Measurements from ENCODE around the gene FRK. TPM values are rescaled to one million over a fixed set of nuclear protein-coding genes. Genes with fewer than 3 reads are reported as not detected.
A peak's percentile ranks its signal among the peaks of the same experiment; 100 is the strongest.

FRK gene
- total RNA-seq, 3 donors from 2014 or later: 8.0 to 25.8 (median 23.2) TPM

DNA sequence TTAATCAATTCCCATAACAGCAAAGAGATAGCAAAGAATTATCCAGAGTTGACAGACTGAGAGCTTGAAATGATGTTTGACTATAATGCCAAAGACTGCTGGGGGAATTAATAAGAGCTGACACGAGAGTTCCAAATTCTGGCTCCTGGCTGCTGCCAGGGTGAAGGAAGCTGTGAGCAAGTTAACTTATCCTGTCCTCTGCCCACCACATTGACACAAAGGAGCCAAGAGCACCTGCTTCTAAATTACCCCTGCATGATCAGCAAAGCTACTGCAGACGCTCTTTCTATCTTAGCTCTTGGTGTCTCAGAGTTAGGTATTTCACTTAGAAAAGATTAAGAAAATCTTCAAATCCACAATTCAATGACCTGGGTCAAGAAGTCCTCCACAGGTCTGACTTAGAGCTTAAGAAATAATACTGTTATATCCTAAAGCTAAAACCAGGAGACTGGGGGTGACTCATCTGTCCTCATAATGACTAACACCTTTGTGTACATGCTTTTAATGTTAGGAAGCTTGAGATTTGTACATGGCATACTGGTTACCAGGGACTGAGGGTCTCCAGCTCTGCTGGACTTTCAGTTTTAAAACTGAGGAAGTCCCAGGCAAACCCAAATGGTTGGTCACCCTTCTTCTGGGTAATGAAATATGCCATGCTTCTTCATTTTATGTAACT, 13.2 kb upstream of the FRK start:
- ATAC-seq: no peak

DNA sequence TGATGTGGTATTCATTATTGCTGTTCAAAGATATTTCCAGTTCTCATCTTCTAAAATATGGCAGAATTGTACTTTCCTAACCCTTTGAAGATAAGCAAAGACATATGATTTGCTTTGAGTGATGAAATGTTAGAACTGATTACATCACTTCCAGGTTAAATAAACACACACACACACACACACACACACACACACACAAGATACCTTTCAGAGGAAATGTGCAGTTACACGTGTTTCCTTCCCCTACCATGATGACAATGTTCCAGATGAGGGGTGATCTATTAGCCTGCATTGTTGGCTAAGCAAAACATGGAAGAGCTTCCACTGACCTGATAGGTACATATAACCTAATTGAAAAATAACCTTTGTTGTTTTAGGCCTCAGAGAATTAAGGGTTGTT, 11.7 kb upstream of the FRK start:
- ATAC-seq: no peak
- intact Hi-C loops (cut with DNase I, micrococcal nuclease): no loop called here

More for the DNA sequence above, 13.2 kb upstream of the FRK start:
- Histone ChIP-seq H3K36me3 (ENCODE audit: low read depth) (no peaks in the 10 kb centered on the region), H3K9me3 (no peaks in the 10 kb centered on the region), H3K4me1 (ENCODE audit: low read depth) (no peaks in the 10 kb centered on the region), H3K4me3 (no peak overlapping the region)
- intact Hi-C loops (cut with DNase I, micrococcal nuclease): no loop called here
- TF ChIP-seq, protein P1, sequence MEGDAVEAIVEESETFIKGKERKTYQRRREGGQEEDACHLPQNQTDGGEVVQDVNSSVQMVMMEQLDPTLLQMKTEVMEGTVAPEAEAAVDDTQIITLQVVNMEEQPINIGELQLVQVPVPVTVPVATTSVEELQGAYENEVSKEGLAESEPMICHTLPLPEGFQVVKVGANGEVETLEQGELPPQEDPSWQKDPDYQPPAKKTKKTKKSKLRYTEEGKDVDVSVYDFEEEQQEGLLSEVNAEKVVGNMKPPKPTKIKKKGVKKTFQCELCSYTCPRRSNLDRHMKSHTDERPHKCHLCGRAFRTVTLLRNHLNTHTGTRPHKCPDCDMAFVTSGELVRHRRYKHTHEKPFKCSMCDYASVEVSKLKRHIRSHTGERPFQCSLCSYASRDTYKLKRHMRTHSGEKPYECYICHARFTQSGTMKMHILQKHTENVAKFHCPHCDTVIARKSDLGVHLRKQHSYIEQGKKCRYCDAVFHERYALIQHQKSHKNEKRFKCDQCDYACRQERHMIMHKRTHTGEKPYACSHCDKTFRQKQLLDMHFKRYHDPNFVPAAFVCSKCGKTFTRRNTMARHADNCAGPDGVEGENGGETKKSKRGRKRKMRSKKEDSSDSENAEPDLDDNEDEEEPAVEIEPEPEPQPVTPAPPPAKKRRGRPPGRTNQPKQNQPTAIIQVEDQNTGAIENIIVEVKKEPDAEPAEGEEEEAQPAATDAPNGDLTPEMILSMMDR (IDR thresholded peaks at IDR 0.05): no peak
- DNase-seq: no peak

DNA sequence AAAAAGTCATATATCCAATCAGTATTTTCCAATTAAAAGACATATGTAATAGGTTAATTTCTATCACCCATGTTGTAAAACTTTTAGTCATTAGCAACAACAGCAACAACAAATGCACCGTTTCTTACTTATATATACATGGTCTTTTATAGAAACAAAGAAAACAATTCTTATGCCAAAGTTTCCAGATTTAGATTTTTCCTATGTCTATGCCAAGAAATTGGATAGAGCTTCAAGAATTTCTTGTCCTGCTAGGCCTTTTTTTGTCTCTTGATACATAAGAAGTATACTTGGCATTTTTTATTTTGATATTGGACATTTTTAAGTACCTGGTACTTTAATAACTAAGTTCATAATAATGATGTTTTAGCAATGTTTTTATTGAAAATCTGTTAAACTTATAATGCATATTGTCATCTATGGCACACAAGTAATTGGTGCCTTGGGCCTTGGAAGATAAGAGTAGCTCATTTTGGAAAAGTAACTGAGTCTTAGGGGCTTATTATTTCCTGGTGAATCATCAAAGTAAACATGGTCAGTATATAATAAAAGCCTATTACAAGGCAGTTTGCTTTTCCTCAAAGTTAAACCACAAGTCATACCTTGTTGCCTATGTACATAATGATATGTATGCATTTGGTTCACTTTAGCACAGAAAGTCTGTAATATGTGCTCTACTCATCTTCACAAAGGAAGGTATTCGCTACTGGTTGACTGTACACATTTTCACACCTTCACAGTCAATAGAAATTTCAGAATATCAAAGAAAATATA, 10.1 kb upstream of the FRK start:
- no peak for DNase-seq
- Histone ChIP-seq H3K9me3 (no peaks in the 10 kb centered on the region), H3K36me3 (ENCODE audit: low read depth) (no peaks in the 10 kb centered on the region), H3K4me3 (no peak overlapping the region), H3K4me1 (ENCODE audit: low read depth) (no peaks in the 10 kb centered on the region)
- intact Hi-C loops (cut with DNase I, micrococcal nuclease): no loop called here
- peak; percentile 27 for ATAC-seq
- TF ChIP-seq, protein P1 (IDR thresholded peaks at IDR 0.05): no peak

More for the DNA sequence above, 11.7 kb upstream of the FRK start:
- TF ChIP-seq, protein P1 (IDR thresholded peaks at IDR 0.05): no peak
- no peak for DNase-seq
- Histone ChIP-seq H3K9me3 (no peaks in the 10 kb centered on the region), H3K36me3 (ENCODE audit: low read depth) (no peaks in the 10 kb centered on the region), H3K4me1 (ENCODE audit: low read depth) (no peaks in the 10 kb centered on the region), H3K4me3 (no peak overlapping the region)

DNA sequence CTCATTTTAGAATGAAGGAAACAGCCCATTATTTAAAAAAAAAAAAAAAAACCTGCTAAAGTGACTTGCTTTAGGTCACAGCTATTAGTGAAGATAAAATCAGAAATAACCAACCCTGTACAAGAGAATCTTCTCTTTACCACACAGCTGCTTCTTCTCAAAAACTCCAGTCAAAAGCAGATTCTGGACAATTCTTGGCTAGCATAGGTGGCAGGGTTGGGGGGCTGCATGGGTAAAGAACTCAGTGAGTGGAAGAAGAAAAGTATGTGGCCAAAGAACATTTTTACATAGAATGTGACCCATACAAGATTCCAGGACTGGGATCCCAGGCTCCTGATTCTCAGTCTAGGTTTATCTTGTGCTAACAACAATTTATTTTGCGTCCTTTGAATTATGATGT, 9.4 kb upstream of the FRK start:
- Histone ChIP-seq H3K36me3 (ENCODE audit: low read depth) (no peaks in the 10 kb centered on the region), H3K4me3 (no peak overlapping the region), H3K9me3 (no peaks in the 10 kb centered on the region), H3K4me1 (ENCODE audit: low read depth) (no peaks in the 10 kb centered on the region)
- DNase-seq (no peak), ATAC-seq (no peak)
- TF ChIP-seq, protein P1 (IDR thresholded peaks at IDR 0.05): no peak
- intact Hi-C loops (cut with DNase I, micrococcal nuclease): no loop called here

DNA sequence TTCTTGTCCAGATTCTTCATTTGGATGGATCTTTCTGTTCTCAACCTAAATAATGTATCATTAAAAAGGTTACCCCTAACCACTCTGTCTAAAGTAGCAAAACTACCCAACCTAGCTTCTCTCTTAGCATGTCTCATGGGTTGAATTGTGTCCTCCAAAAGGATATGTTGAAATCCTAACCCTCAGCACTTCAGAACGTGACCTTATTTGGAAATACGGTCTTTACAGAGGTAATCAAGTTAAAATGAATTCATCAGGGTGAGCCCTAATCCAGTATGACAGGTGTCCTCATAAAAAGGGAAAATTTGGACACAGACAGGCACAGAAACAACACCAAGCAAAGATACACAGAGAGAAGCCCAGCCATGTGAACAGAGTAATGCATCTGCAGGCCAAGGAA, 6.1 kb upstream of the FRK start:
- Histone ChIP-seq H3K36me3 (ENCODE audit: low read depth) (no peaks in the 10 kb centered on the region), H3K9me3 (no peaks in the 10 kb centered on the region), H3K4me1 (ENCODE audit: low read depth) (no peaks in the 10 kb centered on the region), H3K4me3 (no peak overlapping the region)
- intact Hi-C loops (cut with DNase I, micrococcal nuclease): no loop called here
- no peak for ATAC-seq
- TF ChIP-seq, protein P1 (IDR thresholded peaks at IDR 0.05): no peak
- no peak for DNase-seq
